ENCODE measurements around the gene TAF4B.

GRCh38 chr18:26183395-26184112, 42.7 kb upstream of the TAF4B start:
- TF ChIP-seq CTCF (conservative IDR thresholded peaks at IDR 0.05; ENCODE audit: low read length) (no peak), EZH2phosphoT487 (IDR thresholded peaks at IDR 0.05; ENCODE audit: borderline replicate concordance, low read depth, low read length) (no peak)

Data from OCI-LY7 (cell line).